Caco-2 (cell line): ENCODE data around the gene DENND1A. TPM values are rescaled to one million over a fixed set of nuclear protein-coding genes. Genes with fewer than 3 reads are reported as not detected.

ENCODE experiments used
- BruUV-seq: library from RNA; stranded (reverse); fragments of 400-500 nt; replicated peaks from 2 replicates; lab custom pipeline; 2021; lab: Mats Ljungman, UMichigan
- CTCF ChIA-PET: fragments of 300-600 bp; sonication (Branson Sonifier 250); formaldehyde crosslinking; loops from one replicate; lab custom pipeline; 2022; ENCODE audit warnings: antibody characterized with exemption; lab: Charles Lee
- POLR2A ChIA-PET: fragments of 300-600 bp; sonication (Branson Sonifier 250); formaldehyde crosslinking; loops from one replicate; lab custom pipeline; 2022; ENCODE audit warnings: antibody characterized with exemption; lab: Charles Lee
- DNase-seq, 2 experiments: peaks; one replicate each; pipeline versions ENCODE4 v3.0.0 to v3.0.0-alpha.2; 2020 to 2022
- H3K27me3 ChIP-seq: replicated peaks from 2 replicates; pipeline ENCODE4 v1.6.0; 2011; ENCODE audit warnings: low read length; ENCODE audit not compliant: control insufficient read depth, insufficient read depth
- H3K36me3 ChIP-seq: 2 replicates; pipeline ENCODE4 v1.5.1; 2011; ENCODE audit warnings: low read length; ENCODE audit not compliant: control insufficient read depth, insufficient read depth
- H3K4me1 ChIP-seq: fragments of 250-450 bp; sonication (Bioruptor Pico); 2 replicates; pipeline ENCODE4 v1.5.1; 2020; ENCODE audit warnings: mild to moderate bottlenecking
- H3K4me3 ChIP-seq: 2 replicates; pipeline ENCODE4 v1.5.1; 2011; ENCODE audit warnings: low read depth, mild to moderate bottlenecking, control low read depth, low read length
- H3K9me3 ChIP-seq: fragments of 250-450 bp; sonication (Bioruptor Pico); 2 replicates; pipeline ENCODE4 v1.5.1; 2020; ENCODE audit warnings: mild to moderate bottlenecking, moderate library complexity
- H3K27ac Mint-ChIP-seq: one replicate; pipeline ENCODE4 v1.8.0; 2022; ENCODE audit warnings: mixed read lengths; ENCODE audit not compliant: unreplicated experiment
- H3K27me3 Mint-ChIP-seq: one replicate; pipeline ENCODE4 v1.8.0; 2022; ENCODE audit warnings: mixed read lengths; ENCODE audit not compliant: insufficient read depth, unreplicated experiment
- H3K36me3 Mint-ChIP-seq: one replicate; pipeline ENCODE4 v1.8.0; 2022; ENCODE audit warnings: mild to moderate bottlenecking, mixed read lengths; ENCODE audit not compliant: insufficient read depth, unreplicated experiment
- H3K4me1 Mint-ChIP-seq: one replicate; pipeline ENCODE4 v1.8.0; 2022; ENCODE audit warnings: low read depth, mixed read lengths; ENCODE audit not compliant: unreplicated experiment
- H3K4me3 Mint-ChIP-seq: one replicate; pipeline ENCODE4 v1.8.0; 2022; ENCODE audit warnings: mild to moderate bottlenecking, moderate library complexity, mixed read lengths; ENCODE audit not compliant: unreplicated experiment
- H3K9me3 Mint-ChIP-seq: one replicate; pipeline ENCODE4 v1.8.0; 2022; ENCODE audit warnings: mixed read lengths; ENCODE audit not compliant: unreplicated experiment
- CTCF ChIP-seq, 2 experiments: fragments of 200-600 bp in 1 of 2; IDR thresholded peaks; 1 replicate in 1 of 2; 2 replicates in 1 of 2; pipeline versions ENCODE4 v1.5.1 to v1.8.0; 2011 to 2022; ENCODE audit warnings: antibody characterized with exemption in 1 of 2, control low read depth in 1 of 2, inconsistent platforms in 1 of 2, low read depth in 1 of 2, low read length in 1 of 2, mild to moderate bottlenecking in 1 of 2, moderate library complexity in 1 of 2; ENCODE audit not compliant: insufficient read depth in 1 of 2, severe bottlenecking in 1 of 2, unreplicated experiment in 1 of 2
- intact Hi-C: fragments of 100-400 bp; cut with micrococcal nuclease; formaldehyde crosslinking; loops from one replicate; pipeline ENCODE4 v1.10.0; 2022; ENCODE audit not compliant: unreplicated experiment
- total RNA-seq: library from RNA; stranded (reverse); gene quantifications from 2 replicates; pipeline ENCODE4 v1.2.3, GENCODE V29; 2022

DENND1A gene
- total RNA-seq, 1 experiment from 2014 or later: 41.6 TPM

- H3K27me3 Mint-ChIP-seq: no peaks in the 10 kb centered on the region
- intact Hi-C loops: no loop called here
- BruUV-seq: no TSS peak
- peaks cover 26% of the 10 kb centered on the region for H3K36me3 Mint-ChIP-seq
- Histone ChIP-seq H3K4me1 (no peaks in the 10 kb centered on the region), H3K4me3 (no peak overlapping the region), H3K9me3 (no peaks in the 10 kb centered on the region), H3K27me3 (no peaks in the 10 kb centered on the region), H3K36me3 (no peaks in the 10 kb centered on the region; the same call in 1 of the 2 replicates)
- H3K27ac Mint-ChIP-seq: no peak overlapping the region
- H3K4me3 Mint-ChIP-seq: no peak overlapping the region
- TF ChIP-seq CTCF (IDR thresholded peaks at IDR 0.05; ENCODE audit: insufficient read depth in 1 of 2, low read depth in 1 of 2, low read length in 1 of 2, severe bottlenecking in 1 of 2, unreplicated experiment in 1 of 2): no peak
- H3K4me1 Mint-ChIP-seq: no peaks in the 10 kb centered on the region
- H3K9me3 Mint-ChIP-seq: no peaks in the 10 kb centered on the region
- ChIA-PET CTCF (no interaction called here), POLR2A (no interaction called here)
- DNase-seq: no peak
These were observed 343.7 kb downstream of the DENND1A start for GRCh38 chr9:123586275-123586674.

- Mint-ChIP-seq H3K36me3 (peaks cover 22% of the 10 kb centered on the region), H3K9me3 (no peaks in the 10 kb centered on the region), H3K27me3 (no peaks in the 10 kb centered on the region), H3K4me3 (no peak overlapping the region), H3K27ac (no peak overlapping the region), H3K4me1 (no peaks in the 10 kb centered on the region)
- H3K27me3 ChIP-seq: no peaks in the 10 kb centered on the region
- no peaks in the 10 kb centered on the region; the same call in 1 of the 2 replicates for H3K36me3 ChIP-seq
- CTCF ChIA-PET: no interaction called here
- intact Hi-C loops: no loop called here
- DNase-seq: no peak
- no peaks in the 10 kb centered on the region for H3K4me1 ChIP-seq
- BruUV-seq: no TSS peak
- TF ChIP-seq CTCF (IDR thresholded peaks at IDR 0.05; ENCODE audit: insufficient read depth in 1 of 2, low read depth in 1 of 2, low read length in 1 of 2, severe bottlenecking in 1 of 2, unreplicated experiment in 1 of 2): no peak
- POLR2A ChIA-PET: no interaction called here
- H3K9me3 ChIP-seq: no peaks in the 10 kb centered on the region
- H3K4me3 ChIP-seq: no peak overlapping the region
These were observed 345.4 kb downstream of the DENND1A start for GRCh38 chr9:123584202-123585176.

- no peak for DNase-seq
- ChIA-PET POLR2A (no interaction called here), CTCF (no interaction called here)
- H3K27me3 ChIP-seq: no peaks in the 10 kb centered on the region
- Mint-ChIP-seq H3K4me3 (no peak overlapping the region), H3K36me3 (peaks cover 22% of the 10 kb centered on the region), H3K9me3 (no peaks in the 10 kb centered on the region), H3K4me1 (no peaks in the 10 kb centered on the region), H3K27ac (no peak overlapping the region), H3K27me3 (no peaks in the 10 kb centered on the region)
- no peak overlapping the region for H3K4me3 ChIP-seq
- H3K4me1 ChIP-seq: no peaks in the 10 kb centered on the region
- H3K36me3 ChIP-seq: no peaks in the 10 kb centered on the region; the same call in 1 of the 2 replicates
- no TSS peak for BruUV-seq
- intact Hi-C loops: no loop called here
- no peak for TF ChIP-seq CTCF (IDR thresholded peaks at IDR 0.05; ENCODE audit: insufficient read depth in 1 of 2, low read depth in 1 of 2, low read length in 1 of 2, severe bottlenecking in 1 of 2, unreplicated experiment in 1 of 2)
- no peaks in the 10 kb centered on the region for H3K9me3 ChIP-seq
These were observed 346.3 kb downstream of the DENND1A start for GRCh38 chr9:123583646-123584045.
